ENCODE data around the gene CD109.
"Not testable (repeated sequence)": the region's sequence is repeated elsewhere in the genome, so short reads cannot be mapped to it uniquely, and the experiment has no call there.

CD109 gene

GRCh38 chr6:73695619-73696421 lies at the start of gene CD109:
CD109 (plus strand) TSS chr6:73696203; CDS start chr6:73696216, 13 bp downstream.
- in situ Hi-C loops (cut with HindIII; ENCODE audit: low sequenced_read_pairs) = no loop called here

GRCh38 chr6:73648166-73648565 lies 47.8 kb upstream of the CD109 start:
- in situ Hi-C loops (cut with HindIII; ENCODE audit: low sequenced_read_pairs) = no loop called here

- in situ Hi-C loops (cut with HindIII; ENCODE audit: low sequenced_read_pairs) = no loop called here
Measured at GRCh38 chr6:73649783-73650182, 46.2 kb upstream of the CD109 start.

- in situ Hi-C loops (cut with HindIII; ENCODE audit: low sequenced_read_pairs) = no loop called here
Measured at GRCh38 chr6:73652637-73653570, 43.1 kb upstream of the CD109 start.

- in situ Hi-C loops (cut with HindIII; ENCODE audit: low sequenced_read_pairs) = no loop called here
Measured at GRCh38 chr6:73653571-73654424, 42.2 kb upstream of the CD109 start, which contains the start of gene SLC17A5. SLC17A5 (minus strand) TSS chr6:73653992; CDS start chr6:73653886, 106 bp downstream.

GRCh38 chr6:73655341-73655917 lies 40.6 kb upstream of the CD109 start:
- in situ Hi-C loops (cut with HindIII; ENCODE audit: low sequenced_read_pairs) = no loop called here

DNA sequence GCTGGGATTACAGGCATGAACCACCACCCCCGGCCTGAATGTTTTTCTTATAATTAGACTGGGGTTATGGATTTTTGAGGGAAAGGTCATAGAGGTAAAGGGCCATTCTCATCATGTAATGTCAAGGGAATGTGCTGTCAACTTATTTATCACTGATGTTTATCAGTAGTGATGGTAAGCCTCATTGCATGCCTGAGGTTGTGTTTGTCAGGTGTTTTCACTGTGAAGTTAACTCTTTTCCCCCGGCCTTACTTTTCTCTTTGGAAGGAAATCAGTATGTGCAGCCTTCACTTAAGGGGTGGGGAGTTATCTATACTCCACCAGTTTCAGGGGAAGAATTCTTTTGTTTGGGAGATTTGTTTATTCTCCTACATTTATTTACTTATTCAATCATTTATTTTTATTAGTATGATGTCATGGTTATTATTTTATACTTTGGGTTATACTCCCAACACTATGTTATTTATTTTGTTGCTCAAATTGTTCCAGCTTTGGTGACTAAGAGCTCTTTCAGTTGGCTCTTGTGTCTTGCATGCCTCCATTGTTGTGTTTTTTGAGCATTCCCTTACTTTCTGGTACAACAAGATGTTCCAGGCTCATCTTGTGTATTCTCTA lies 39.4 kb upstream of the CD109 start:
- in situ Hi-C loops (cut with HindIII; ENCODE audit: low sequenced_read_pairs) = no loop called here

DNA sequence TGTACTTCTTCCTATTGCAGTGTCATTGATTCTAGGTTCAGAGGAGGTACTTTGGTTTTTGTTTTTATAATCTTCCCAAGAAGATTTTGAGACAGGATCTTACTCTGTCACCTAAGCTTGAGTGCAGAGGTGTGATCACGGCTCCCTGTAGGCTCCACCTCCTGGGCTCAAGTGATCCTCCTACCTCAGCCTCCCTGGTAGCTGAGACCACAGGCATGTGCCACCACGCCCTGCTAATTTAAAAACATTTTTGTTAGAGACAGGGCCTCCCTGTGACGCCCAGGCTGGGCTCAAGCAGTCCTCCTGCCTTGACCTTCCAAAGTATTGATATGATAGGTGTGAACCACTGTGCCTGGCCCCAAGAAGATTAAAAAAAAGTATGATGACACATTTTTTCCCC lies 38.8 kb upstream of the CD109 start:
- in situ Hi-C loops (cut with HindIII; ENCODE audit: low sequenced_read_pairs) = no loop called here

- in situ Hi-C loops (cut with HindIII; ENCODE audit: low sequenced_read_pairs) = no loop called here
Measured at GRCh38 chr6:73664701-73665100, 31.3 kb upstream of the CD109 start.

GRCh38 chr6:73665686-73666319 lies 30.2 kb upstream of the CD109 start:
- in situ Hi-C loops (cut with HindIII; ENCODE audit: low sequenced_read_pairs) = no loop called here

- in situ Hi-C loops (cut with HindIII; ENCODE audit: low sequenced_read_pairs) = no loop called here
Measured at GRCh38 chr6:73666393-73666792, 29.6 kb upstream of the CD109 start.

GRCh38 chr6:73667798-73668197 lies 28.2 kb upstream of the CD109 start:
- in situ Hi-C loops (cut with HindIII; ENCODE audit: low sequenced_read_pairs) = no loop called here

- in situ Hi-C loops (cut with HindIII; ENCODE audit: low sequenced_read_pairs) = no loop called here
Measured at GRCh38 chr6:73669005-73669404, 27.0 kb upstream of the CD109 start.

- in situ Hi-C loops (cut with HindIII; ENCODE audit: low sequenced_read_pairs) = no loop called here
Measured at GRCh38 chr6:73671911-73672685, 23.9 kb upstream of the CD109 start.

DNA sequence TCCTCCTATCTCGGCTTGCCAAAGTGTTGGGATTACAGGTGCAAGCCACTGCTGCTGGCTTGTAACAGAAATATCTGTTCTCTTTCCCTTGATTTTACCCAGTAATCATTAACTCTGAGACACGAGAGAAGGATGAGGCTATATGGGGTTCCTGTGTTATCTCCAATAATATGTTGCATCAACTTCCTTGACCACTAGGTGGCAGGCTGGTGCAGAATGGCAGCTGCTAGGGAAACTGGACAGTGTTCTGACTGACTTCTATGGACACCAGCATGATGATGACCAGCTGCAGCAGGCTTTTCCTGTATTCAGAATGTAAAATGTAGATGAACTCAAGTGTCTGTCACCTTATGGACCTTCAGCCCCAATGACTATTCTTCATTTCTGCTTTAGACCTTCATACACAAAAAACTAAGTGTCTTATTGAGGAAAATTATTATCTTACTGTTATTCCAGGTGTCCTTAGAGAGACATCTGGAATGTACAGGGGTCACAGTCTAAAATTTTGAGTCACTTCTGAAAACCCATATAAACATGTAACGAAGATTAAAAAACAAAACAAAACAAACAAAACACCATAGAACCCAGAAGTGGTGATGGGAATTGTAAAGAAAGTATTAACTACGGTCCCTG lies 20.4 kb upstream of the CD109 start:
- in situ Hi-C loops (cut with HindIII; ENCODE audit: low sequenced_read_pairs) = no loop called here

GRCh38 chr6:73679009-73679408 lies 17.0 kb upstream of the CD109 start:
- in situ Hi-C loops (cut with HindIII; ENCODE audit: low sequenced_read_pairs) = no loop called here

DNA sequence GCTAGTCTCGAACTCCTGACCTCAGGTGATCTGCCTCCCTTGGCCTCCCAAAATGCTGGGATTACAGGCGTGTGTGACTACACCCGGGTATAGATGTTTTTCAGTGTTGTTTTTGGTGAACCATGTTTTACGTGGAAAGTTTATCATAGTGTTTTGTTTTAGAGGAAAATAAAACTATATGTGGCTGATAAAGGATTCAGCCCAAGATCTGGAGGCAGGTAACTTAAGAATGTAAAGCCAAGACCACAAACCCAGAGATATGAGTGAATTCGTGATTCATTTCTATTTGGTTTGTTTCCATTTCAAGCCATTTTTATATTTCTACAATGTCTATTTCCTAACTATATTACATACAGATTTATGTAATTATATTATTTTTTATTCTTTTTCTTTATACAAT lies 16.2 kb upstream of the CD109 start:
- in situ Hi-C loops (cut with HindIII; ENCODE audit: low sequenced_read_pairs) = not testable (repeated sequence)

- in situ Hi-C loops (cut with HindIII; ENCODE audit: low sequenced_read_pairs) = no loop called here
Measured at GRCh38 chr6:73680289-73680918, 15.6 kb upstream of the CD109 start.

Measured in endothelial cell of hepatic sinusoid (primary cell).